NCI-H2081 (cell line): Measurements from ENCODE around the gene SEMA5B.
A peak's percentile ranks its signal among the peaks of the same experiment; 100 is the strongest.

Source experiments
- DNase-seq, 2 experiments: peaks; one replicate each; lab custom pipeline; 2025; lab: John Stamatoyannopoulos, UW

Gene SEMA5B

DNA sequence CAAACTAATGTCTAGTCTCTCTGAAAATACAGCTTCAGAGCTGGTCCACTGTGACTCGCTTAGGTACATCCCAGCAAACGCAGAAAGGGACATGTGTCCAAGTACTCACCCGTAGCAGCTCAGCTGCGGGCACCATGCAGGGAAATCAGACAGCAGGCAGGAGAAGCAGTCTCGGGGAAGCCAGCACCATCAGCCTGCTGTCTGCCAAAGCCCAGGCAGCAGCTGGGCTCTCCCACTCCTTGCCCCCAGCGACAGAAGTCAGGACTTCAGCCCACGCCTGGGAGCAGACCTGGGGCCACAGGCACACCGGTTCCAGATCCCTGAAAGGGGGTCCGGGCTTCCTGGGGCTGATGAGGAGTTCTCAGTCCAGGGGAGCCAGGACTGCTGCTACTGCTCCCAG is 34.9 kb downstream of the SEMA5B start:
- DNase-seq: no peak

DNA sequence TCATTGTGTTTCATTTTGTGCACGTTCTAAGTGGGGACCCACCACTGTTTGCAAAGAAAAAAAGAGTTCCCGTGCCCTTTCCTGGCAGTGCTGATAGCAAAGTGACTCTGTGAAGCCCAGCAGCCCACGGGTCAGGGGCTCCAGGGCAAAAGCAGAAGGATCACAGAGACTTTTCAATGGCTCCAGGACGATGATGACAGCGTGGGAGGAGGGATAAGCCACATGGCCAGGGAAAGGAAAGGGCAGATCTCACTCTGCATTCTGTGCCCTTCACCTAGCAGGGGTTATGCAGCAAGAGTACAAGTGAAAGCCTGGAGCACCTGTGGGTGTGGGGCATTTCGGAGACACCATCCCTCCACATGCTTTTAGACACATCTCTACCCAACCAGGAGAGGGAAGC is 35.4 kb downstream of the SEMA5B start:
- DNase-seq: no peak

DNA sequence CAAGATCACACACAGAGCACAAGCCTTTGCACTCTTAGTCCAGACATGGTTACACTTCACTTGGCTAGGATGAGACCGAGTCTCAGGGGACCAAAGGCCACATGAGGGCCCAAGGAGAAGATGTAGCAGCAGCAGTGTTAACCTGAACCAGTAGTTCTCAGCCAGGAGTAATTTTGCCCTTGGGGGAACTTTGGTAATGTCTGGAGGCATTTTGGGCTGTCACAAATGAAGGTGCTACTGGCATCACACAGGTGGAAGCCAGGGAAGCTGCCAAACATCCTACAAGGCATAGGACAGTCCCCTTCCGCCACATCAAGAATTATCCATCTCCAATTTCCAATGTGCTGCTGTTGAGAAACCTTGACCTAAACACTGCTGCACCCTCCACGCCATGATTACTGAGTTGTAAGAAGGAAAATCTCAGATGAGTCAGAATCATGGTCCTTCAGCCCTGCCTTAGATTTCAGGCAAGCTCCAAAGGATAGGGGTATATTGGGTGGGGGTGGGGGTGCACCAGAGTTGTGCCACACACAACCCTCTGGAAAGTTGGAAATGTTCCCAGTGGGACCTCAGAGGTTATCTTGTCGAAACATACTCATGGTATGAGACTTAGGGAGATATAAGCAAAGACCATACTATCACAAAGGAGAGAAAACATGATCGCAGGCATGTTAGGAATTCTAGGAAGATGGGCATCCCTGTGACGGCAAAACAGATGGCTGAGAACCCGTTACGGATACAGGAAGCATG is 36.2 kb downstream of the SEMA5B start:
- DNase-seq: no peak

DNA sequence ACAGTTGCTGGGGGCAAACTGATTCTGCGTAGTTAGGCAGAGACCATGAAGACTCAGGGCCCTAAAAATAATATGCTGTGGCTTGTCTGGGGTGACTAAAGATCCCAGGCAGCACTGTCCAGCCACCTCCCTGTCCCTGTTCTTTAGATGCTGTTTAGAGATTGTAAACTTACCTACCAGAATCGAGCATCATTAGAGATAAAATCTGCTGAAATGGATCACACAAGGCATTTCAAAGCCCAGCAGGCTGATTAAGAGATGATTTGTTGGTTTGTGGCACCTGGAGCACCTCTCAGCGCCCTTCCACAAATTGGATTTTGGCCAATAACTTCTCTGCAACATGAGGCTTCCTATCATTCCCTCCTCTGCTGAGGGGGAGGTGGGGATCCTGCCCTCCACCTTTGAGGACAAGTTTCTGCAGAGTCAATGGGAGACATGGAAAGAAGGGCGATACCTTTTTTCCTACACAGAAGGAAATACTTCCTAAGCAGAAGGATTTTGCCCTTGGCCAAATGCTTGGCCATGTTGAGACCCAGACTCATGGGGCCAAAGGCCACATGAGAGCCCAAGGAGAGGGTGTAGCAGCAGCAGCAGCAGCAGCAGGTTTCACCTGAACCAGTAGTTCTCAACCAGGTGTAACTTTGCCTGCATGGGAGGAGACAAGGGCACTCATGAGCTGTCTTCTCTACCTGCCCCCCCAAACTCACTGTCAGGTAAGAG is 37.5 kb downstream of the SEMA5B start:
- DNase-seq: peak in 1 of 2 experiments; percentile 38

DNA sequence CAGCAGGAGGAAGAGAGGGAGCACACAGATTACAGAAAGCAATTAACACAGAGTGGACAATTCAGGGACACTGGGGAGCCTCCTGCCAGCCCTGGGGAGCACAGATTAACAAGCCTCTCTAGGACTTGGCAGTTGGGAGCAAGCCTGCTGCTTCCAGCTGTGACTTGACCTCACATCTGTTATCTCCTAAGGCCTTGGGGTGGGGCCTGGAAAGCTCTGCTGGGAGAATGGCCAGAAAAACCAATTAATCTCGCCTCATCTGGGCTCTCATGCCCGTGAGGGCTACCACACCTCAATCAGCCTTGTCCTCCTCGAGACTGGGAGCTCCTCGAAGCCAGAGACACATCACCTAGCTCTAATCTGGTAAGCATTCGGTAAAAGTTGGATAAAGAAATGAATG is 39.1 kb downstream of the SEMA5B start:
- DNase-seq: peak in 1 of 2 experiments; percentile 30

DNA sequence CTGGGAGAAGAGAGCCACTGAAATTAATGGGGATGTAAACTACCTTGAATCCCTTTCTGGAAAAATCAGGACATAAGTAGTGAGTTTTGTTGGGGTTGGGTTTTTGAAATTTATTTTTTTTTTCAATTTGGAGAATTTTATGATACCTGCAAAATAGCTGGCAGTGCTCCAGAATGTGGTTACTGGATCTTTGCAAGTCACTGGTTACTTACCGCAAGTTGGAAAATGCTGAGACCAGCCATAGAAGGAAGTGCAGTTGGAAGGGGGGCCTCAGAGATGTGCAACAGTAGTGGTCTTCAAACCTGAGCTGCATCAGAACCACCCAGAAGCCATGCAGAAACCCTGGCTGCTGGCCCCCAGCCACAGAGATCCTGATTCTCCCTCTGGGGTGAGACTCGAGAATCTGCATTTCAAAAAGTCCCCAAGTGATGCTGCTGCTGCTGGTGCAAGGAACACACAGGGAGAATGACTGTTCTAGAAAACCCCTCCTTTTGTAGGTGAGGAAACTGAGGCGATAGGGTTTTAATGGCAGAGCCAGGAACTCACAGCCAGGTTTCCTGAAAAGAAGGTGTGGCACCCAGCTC is 39.7 kb downstream of the SEMA5B start:
- no peak for DNase-seq

DNA sequence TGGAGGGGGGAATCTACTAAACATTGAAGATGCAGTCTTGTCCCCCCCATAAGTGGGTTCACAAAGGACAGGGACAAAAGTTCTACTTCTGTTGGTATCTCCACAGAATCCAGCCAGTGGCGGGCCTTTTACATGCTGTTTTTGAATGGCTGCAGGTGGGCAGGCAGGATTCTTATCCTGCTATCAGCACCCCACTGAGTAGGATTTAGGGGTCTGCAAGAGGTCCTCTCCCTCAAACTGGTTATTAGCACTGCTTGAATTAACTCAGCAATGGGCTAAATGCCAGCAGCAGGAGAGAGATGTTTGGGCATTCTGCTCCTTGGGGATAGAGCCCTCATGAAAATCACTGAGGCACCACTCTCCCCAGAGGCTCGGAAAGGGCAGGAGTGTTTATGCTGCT is 40.3 kb downstream of the SEMA5B start:
- no peak for DNase-seq

DNA sequence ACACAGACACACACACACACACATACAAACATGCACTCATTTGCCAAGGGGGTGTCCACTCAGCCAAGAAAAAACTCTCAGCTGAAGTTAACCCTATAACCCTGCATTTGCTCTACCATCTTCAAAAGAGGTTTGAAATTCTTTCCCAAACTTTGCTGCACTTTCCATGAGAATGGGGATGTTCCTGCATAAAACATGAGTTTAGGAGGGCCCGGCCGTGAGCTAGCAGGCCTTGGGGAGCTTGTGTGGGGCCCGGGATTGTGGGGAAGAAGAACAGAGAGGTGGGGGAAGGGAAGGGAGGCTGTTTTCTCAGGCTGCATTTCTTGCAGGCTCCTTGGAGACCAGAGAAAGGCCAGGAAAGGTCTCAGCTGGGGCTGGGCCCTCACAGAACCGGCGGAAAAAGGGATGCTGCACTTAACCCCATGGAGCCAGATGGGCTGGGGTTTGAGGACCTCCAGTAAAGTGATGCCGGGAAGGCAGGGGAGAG is 40.8 kb downstream of the SEMA5B start:
- DNase-seq: no peak

DNA sequence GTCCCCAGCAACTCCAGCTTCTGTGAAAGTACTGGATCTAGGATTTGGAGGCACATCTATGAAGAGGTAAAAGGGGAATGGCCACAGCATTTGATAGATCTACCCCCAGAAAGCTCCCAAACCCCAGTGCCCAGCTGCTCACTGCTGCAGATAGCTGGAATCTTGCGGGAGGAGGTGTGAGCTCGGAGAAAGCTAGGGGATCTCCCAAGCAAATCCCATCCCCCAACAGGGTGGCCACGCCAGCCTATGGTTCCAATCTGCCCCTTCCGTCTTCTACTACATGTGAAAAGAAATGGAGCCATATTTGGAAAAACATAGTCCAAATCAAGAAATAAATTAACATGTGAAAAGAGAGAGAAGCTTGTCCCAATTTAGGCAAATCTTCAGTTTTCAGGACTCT is 42.0 kb downstream of the SEMA5B start:
- no peak for DNase-seq

DNA sequence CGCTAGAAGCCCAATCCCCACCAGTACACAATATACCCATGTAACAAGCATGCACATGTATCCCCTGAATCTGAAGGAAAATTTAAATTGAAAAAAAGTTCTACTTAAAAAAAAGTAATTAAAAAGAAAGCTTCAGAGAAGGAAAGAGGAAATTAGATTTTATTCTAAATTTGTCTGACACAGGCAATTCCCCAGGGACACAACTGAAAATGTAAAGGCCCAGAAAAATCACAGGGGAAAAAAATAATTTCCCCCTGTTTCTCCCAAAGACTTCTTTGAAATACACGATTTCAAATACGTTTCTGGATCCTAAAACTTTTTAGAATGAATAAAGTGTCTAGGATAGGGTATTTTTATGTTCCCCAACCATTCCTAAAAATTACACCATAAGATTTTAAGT is 42.9 kb downstream of the SEMA5B start:
- DNase-seq: no peak

DNA sequence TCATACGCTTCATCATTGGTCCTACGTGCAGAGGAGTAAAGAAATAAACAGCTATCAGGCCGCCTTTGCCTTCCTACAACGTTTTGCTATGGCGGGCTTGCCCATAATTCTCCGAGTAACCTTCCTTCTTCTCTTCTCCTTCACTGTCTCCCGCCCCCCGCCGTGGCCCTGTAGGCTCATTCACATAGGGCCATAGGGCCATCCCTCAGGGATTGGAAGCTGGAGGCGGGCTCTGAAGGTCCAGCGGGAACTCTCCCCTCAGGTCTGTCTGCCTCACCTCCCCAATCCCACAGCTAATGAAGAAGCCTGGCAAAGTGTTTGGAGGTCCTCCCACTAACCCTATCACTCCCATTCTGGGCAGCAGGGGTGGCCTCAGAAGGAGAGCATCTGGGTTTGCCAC is 43.6 kb downstream of the SEMA5B start:
- DNase-seq: no peak

DNA sequence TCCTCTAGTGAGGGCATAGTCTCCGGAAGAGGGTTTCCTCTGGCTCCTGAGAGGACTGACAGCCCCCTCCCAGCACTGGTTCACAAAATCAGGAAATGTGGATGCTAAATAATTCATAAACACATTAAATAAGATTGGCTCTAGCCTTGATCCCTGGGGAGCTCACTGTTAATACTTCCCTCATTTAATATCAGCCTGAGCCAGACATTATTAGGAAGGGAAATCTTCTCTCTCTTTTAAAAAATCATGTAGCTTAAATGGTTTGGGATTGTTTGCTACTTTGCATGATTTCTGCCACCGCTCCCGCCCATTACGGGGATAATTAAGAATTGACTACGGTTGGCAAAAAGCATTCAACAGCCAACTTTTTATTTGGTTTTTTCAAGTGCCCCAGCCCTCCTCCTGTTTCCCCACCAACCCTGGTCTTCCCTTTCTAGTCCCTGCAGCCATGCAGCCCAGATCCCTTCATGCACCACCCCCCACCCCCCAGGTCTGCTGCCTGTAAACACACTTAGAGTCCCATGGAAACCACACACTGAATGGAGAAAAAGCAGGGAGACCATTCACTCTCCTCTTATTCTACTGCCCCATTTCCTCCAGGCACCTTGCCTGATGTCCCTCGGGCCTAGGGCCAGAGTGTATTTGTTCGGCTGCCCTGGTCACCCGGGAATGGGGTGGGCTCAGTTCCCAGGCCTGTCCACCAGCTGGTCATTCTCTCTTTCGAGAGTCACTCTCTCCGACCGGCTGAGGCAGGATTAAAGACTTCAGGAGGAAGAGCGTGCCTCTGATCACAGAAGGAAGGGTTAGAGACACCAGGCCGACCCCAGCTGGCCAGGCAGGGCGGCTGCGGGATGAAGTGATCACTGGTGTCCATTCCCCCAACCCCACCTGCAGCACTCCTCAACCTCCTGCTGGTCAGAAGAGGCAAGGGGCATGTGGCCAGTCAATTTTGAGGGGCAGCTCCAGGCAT is 45.1 kb downstream of the SEMA5B start:
- DNase-seq: peak; percentile 56 to 67

DNA sequence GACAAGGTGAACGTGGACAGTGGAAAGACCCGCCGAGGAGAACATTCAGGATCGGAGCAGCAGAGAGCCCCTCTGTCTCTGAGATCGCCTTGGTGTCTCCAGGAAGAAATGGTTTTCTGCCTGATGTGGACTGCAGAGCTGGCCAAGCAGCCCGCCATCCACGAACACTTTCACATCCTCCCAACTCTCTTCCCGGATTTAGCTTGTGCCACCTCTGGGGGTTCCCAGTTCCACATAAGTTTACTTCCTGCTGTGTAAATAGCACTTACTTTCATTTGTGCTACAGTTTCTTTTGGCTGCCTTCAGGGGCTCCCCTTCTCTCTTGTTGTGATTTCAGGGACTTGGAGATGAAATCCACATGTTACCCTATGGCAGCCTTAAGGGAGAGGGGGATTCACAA is 48.4 kb downstream of the SEMA5B start:
- DNase-seq: no peak

DNA sequence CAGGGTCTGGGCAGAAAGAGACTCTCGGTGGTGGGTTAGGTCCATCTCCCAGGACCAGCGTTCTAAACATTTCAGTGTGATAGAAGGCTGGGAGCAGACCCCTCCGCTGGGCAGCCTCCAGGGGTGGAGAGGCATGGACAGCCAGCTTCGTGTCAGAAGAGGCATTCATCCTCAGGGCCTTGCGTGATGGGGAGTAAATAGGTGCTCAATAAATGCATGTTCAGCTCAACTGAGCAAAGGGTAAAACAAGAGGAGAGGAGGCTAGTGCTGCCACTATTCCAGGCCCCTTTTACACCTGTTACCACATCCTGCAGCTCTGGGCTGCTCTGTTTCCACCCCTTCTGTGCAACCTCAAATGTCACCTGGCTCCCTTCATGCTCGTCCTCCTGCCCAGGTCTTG is 49.0 kb downstream of the SEMA5B start:
- no peak for DNase-seq

DNA sequence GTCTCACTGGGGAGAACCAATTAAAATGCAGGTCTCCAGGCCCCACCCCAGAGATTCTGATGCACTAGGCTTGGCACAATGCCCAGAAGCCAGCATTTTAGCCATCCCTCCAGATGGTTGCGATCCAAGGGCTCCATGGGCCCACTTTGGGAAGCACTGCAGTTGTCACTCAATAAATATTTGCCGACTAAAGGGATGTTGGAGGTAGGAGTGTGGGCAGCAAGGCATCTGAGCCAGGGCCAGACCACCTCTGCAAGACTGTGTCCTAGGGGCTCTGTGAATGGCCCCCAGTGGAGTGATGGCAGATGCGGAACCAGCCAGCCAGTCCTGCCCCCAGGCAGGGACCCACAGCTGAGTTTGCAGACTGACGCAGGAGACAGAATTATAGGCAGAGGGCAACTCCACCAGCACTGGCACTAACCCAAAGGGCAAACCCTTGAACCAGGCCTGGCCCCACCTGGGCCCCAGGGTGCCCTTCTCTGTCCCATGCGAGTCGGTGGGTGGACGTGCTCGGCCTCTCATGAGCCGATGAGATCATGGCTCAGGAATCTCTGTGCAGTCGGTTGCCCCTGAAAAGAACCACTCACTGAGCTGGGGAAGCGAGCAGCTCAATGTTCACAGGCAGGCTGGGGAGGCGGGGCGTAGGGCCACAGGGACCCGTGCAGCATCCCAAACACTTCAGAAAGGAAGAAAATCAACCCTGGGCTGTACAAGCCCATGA is 49.7 kb downstream of the SEMA5B start:
- peak in 1 of 2 experiments; percentile 59 for DNase-seq

DNA sequence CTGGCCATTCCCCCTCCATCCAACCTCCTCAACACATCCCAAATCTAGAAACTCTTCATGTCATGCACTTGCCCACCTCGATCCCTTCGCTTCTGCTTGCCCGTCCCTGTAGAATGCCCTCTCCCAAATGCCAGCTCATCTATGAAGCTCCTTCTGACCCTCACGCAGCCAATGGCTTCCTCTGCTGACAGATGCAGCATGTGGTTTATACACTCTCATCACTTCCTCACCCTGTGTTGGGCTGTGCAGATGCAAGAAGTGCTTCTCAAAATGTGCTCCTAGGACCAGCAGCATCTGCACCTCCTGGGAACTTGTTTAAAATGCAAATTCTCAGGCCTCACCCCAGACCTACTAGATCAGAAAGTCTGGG is 51.7 kb downstream of the SEMA5B start:
- DNase-seq: no peak

DNA sequence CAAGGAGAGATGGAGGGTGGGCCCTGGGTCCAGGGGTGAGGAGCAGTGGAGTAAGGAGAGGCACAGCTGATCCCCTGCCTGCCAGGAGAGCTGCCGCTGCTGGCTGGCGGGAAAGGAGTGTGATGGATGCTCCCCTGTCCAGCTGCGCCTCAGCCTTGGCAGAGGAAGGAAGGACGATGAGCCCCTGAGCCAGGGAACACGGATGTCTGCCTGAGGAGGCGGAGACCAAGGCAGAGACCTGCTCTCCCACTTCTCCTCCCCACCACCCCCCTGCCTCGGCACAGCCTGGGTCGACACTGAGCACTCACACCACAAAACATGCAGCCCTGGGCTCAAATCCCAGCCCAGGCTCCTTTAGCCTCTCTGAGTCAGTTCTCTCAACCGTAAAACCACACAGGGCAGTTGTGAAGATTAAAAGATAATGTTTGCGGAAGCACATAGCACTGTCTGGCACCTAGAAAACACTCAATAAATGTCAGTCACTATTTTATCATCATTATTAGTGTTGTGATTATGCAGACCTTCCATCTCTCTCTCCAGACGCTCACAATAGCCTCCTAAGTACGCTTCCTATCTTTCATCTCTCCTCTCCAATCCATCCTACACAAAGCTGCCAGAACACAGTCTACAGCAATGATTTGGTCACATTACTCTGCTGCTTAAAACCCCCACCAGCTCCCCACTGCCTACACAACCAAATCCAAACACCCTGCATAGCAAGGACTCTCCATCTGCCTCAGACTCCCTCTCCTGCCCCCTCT is 52.2 kb downstream of the SEMA5B start:
- peak in 1 of 2 experiments; percentile 30 for DNase-seq

DNA sequence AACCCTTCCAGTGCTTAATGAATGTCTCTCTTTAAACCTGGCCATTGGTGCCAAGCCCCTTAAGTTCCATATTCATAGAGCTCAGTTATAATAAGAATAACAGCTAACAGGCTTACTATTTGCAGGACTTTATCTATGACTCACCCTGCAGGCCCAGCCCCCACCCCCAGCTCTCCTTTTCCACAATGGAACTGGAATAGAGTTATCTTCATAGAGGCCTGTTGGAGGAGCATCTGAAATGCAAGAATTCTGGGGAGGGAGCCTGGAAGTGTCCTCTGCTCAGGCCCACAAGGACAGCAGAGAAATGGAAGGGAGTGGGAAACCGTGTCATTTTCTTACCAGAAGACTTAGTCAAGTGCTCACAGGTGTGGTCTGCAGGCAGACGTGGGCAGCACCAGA is 52.8 kb downstream of the SEMA5B start:
- no peak for DNase-seq

DNA sequence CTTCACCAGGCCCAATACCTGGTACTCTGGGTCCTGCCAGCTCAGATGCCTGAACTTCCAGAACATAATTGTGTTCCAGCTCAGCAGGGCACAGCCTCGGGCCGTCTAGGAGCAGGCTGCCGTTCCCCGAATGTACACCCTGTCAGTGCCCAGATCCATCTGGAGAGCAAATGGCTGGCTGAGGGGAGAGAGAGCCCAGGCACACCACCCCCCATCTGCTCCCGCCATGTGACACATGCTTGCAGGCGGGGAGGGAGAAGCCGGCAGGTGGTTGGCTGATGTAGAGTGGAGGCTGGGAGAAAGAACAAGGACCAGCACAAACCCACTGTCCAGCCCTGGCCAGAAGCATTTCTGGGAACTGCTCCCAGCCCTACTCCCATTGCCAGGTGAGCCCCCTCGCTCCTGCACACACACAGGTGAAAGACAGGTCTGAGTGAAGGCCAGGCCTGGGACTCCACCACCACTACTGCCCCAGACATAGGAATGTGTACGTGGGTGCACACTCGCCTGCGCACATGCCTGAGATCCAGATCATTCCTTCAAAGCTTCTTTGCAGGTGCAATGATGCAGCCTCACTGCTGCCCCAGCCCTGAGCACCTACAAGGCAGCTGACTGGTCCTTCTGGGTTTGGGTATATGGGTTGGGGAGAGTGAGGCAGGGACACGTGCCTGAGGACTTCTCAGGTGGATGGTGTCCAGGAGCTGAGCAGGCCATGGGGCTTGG is 53.5 kb downstream of the SEMA5B start:
- DNase-seq: no peak

DNA sequence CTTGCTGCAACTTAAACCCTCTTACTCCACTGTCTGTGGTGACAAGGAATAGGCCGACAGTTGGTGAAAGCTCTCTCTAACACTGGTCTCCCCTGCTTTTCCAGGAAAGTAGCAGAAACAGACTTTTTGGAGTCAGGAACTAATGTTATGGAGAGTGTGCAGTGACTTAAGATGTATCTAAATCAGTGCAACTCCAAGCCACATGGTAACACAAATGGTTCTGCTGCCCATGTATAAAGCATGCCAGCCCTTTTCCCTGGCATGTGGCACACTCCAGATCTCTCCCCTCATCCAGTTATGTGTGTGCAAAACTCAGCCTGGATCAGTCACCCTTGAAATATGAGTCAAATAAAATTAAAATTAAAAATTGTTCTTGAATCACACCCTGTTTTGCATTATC is 55.4 kb downstream of the SEMA5B start:
- no peak for DNase-seq
